Parathyroid adenoma (tissue), 2 donors: ENCODE measurements around the gene PLCB1.
A peak's percentile ranks its signal among the peaks of the same experiment; 100 is the strongest.

Experiments
- H2AFZ ChIP-seq: fragments of 300-600 bp; sonication (generic); one replicate; pipeline ENCODE4 v1.7.0; 2017; ENCODE audit warnings: antibody characterized with exemption, mild to moderate bottlenecking
- H3K27ac ChIP-seq: fragments of 300-600 bp; sonication (generic); one replicate; pipeline ENCODE4 v1.7.0; 2017
- H3K27me3 ChIP-seq: fragments of 300-600 bp; sonication (generic); one replicate; pipeline ENCODE4 v1.7.0; 2017; ENCODE audit warnings: low read length; ENCODE audit not compliant: control insufficient read depth, insufficient read depth
- H3K36me3 ChIP-seq: fragments of 300-600 bp; sonication (generic); one replicate; pipeline ENCODE4 v1.7.0; 2017; ENCODE audit warnings: low read length; ENCODE audit not compliant: control insufficient read depth, insufficient read depth
- H3K4me1 ChIP-seq: fragments of 300-600 bp; sonication (generic); one replicate; pipeline ENCODE4 v1.7.0; 2017; ENCODE audit warnings: control low read depth
- H3K4me2 ChIP-seq: fragments of 300-600 bp; sonication (generic); one replicate; pipeline ENCODE4 v1.7.0; 2017; ENCODE audit warnings: low read length
- H3K4me3 ChIP-seq: fragments of 300-600 bp; sonication (generic); one replicate; pipeline ENCODE4 v1.7.0; 2017; ENCODE audit warnings: low read depth, low read length
- H3K79me2 ChIP-seq: fragments of 300-600 bp; sonication (generic); one replicate; pipeline ENCODE4 v1.7.0; 2017; ENCODE audit warnings: control low read depth
- H3K9ac ChIP-seq: fragments of 300-600 bp; sonication (generic); one replicate; pipeline ENCODE4 v1.7.0; 2017; ENCODE audit warnings: mild to moderate bottlenecking
- H3K9me3 ChIP-seq: fragments of 300-600 bp; sonication (generic); one replicate; pipeline ENCODE4 v1.7.0; 2017; ENCODE audit warnings: low read length; ENCODE audit not compliant: control insufficient read depth
- CTCF ChIP-seq: fragments of 300-600 bp; sonication (generic); IDR thresholded peaks from one replicate; pipeline ENCODE4 v1.7.0; 2017; ENCODE audit warnings: antibody characterized with exemption, mild to moderate bottlenecking
- donor health status: primary hyperparathyroidism.

Gene PLCB1

GRCh38 chr20:8898823-8899222 is 766.8 kb downstream of the PLCB1 start:
- no peaks in the 10 kb centered on the region for H3K9me3 ChIP-seq
- no peaks in the 10 kb centered on the region for H3K4me1 ChIP-seq
- no peak for TF ChIP-seq CTCF
- H3K4me3 ChIP-seq: no peak overlapping the region
- no peak overlapping the region for H3K9ac ChIP-seq
- H3K27ac ChIP-seq: no peak overlapping the region
- H3K27me3 ChIP-seq: no peaks in the 10 kb centered on the region
- no peak overlapping the region for H3K4me2 ChIP-seq
- no peak overlapping the region for H2AFZ ChIP-seq
- H3K79me2 ChIP-seq: no peaks in the 10 kb centered on the region
- H3K36me3 ChIP-seq: no peaks in the 10 kb centered on the region

- H3K36me3 ChIP-seq: no peaks in the 10 kb centered on the region
- H3K4me2 ChIP-seq: no peak overlapping the region
- no peak overlapping the region for H3K4me3 ChIP-seq
- no peaks in the 10 kb centered on the region for H3K4me1 ChIP-seq
- no peak for TF ChIP-seq CTCF
- no peaks in the 10 kb centered on the region for H3K9me3 ChIP-seq
- no peaks in the 10 kb centered on the region for H3K79me2 ChIP-seq
- no peaks in the 10 kb centered on the region for H3K27me3 ChIP-seq
- H3K9ac ChIP-seq: no peak overlapping the region
- H3K27ac ChIP-seq: peak overlapping the region; percentile 11
- H2AFZ ChIP-seq: no peak overlapping the region
These were observed 769.4 kb downstream of the PLCB1 start for GRCh38 chr20:8901237-8902025.

- no peak overlapping the region for H3K27ac ChIP-seq
- no peak for TF ChIP-seq CTCF
- no peak overlapping the region for H3K4me3 ChIP-seq
- H3K9ac ChIP-seq: no peak overlapping the region
- H3K27me3 ChIP-seq: no peaks in the 10 kb centered on the region
- no peaks in the 10 kb centered on the region for H3K36me3 ChIP-seq
- no peaks in the 10 kb centered on the region for H3K79me2 ChIP-seq
- no peaks in the 10 kb centered on the region for H3K4me1 ChIP-seq
- H3K9me3 ChIP-seq: no peaks in the 10 kb centered on the region
- no peak overlapping the region for H2AFZ ChIP-seq
- H3K4me2 ChIP-seq: no peak overlapping the region
These were observed 771.9 kb downstream of the PLCB1 start for GRCh38 chr20:8903655-8904605.

DNA sequence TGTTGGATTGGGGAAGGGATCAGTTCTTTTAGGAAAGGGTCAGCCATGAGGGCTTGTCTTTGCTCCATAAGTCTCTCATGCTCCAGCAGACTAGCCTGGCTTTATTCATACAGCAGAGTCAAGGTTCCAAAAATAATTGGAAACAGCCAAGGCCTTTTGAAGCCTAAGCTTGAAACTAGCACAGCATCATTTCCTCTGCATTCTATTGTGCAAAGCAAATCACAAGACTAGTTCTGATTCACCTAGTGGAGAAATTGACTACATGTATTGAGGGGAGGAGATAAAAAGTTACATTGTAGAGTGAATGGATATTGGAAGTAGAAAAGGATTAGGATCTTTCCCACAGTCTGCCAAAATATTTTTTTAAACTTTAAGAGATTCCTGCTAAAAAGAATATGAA is 777.5 kb downstream of the PLCB1 start:
- H3K4me1 ChIP-seq: no peaks in the 10 kb centered on the region
- H3K4me2 ChIP-seq: no peak overlapping the region
- no peaks in the 10 kb centered on the region for H3K36me3 ChIP-seq
- no peak overlapping the region for H2AFZ ChIP-seq
- no peaks in the 10 kb centered on the region for H3K27me3 ChIP-seq
- no peaks in the 10 kb centered on the region for H3K79me2 ChIP-seq
- H3K27ac ChIP-seq: no peak overlapping the region
- no peak overlapping the region for H3K9ac ChIP-seq
- TF ChIP-seq CTCF: no peak
- no peak overlapping the region for H3K4me3 ChIP-seq
- H3K9me3 ChIP-seq: no peaks in the 10 kb centered on the region
